Activated CD8-positive, alpha-beta memory T cell treated with anti-CD3 and anti-CD28 coated beads, Interleukin-2, amount 50 U/mL, for 1 hour (primary cell): ENCODE data around the gene MEF2B.
"Not testable (repeated sequence)": the region's sequence is repeated elsewhere in the genome, so short reads cannot be mapped to it uniquely, and the experiment has no call there.

Experiments
- DNase-seq: peaks from one replicate; pipeline ENCODE4 v3.0.0-alpha.2; 2020; ENCODE audit errors: extremely low read depth

MEF2B gene

GRCh38 chr19:19192910-19193423 lies 22.9 kb upstream of the MEF2B start:
- DNase-seq, result no peak

- peak; percentile 97 for DNase-seq
Observed at GRCh38 chr19:19192078-19192882, 22.2 kb upstream of the MEF2B start, which contains the start of the genes BORCS8 and RFXANK. TSS of gene BORCS8 (minus strand) at chr19:19192152. CDS start at chr19:19192117, 35 bp downstream. TSS of gene RFXANK (plus strand) at chr19:19192258. CDS start at chr19:19193947, 1,689 bp downstream.

- no peak for DNase-seq
Observed at GRCh38 chr19:19191768-19192077, 21.7 kb upstream of the MEF2B start.

- no peak for DNase-seq
Observed at GRCh38 chr19:19186742-19187141, 16.7 kb upstream of the MEF2B start.

GRCh38 chr19:19185853-19186740 lies 16.0 kb upstream of the MEF2B start:
- DNase-seq, result peak; percentile 32

GRCh38 chr19:19181488-19181998 lies 11.5 kb upstream of the MEF2B start:
- no peak for DNase-seq

GRCh38 chr19:19179548-19180441 lies 9.7 kb upstream of the MEF2B start:
- DNase-seq, result no peak

- no peak for DNase-seq
Observed at GRCh38 chr19:19176950-19177349, 6.9 kb upstream of the MEF2B start.

GRCh38 chr19:19173243-19173642 lies 3.2 kb upstream of the MEF2B start:
- DNase-seq, result not testable (repeated sequence)

- no peak for DNase-seq
Observed at GRCh38 chr19:19171821-19172532, 1.9 kb upstream of the MEF2B start.

- no peak for DNase-seq
Observed at GRCh38 chr19:19170873-19171672, 1.0 kb upstream of the MEF2B start.

- DNase-seq, result no peak
Observed at GRCh38 chr19:19169236-19170052, 619 bp downstream of the MEF2B start.

GRCh38 chr19:19167612-19168011 lies 2.5 kb downstream of the MEF2B start:
- no peak for DNase-seq

GRCh38 chr19:19165396-19165795 lies 4.7 kb downstream of the MEF2B start:
- no peak for DNase-seq

GRCh38 chr19:19162495-19162894 lies 7.6 kb downstream of the MEF2B start:
- DNase-seq, result no peak

- DNase-seq, result no peak
Observed at GRCh38 chr19:19160461-19161035, 9.5 kb downstream of the MEF2B start.

- no peak for DNase-seq
Observed at GRCh38 chr19:19159534-19159933, 10.5 kb downstream of the MEF2B start.

GRCh38 chr19:19157808-19158207 lies 12.3 kb downstream of the MEF2B start:
- no peak for DNase-seq
